H9 (cell line): ENCODE results near the gene HOXD10. TPM values are rescaled to one million over a fixed set of nuclear protein-coding genes. Genes with fewer than 3 reads are reported as not detected.
A peak's percentile ranks its signal among the peaks of the same experiment; 100 is the strongest.

Source experiments
- DNase-seq: peaks from one replicate; pipeline ENCODE4 v3.0.0-alpha.2; 2017
- H2AFZ ChIP-seq: one replicate; pipeline ENCODE4 v1.6.1; 2013; ENCODE audit warnings: mild to moderate bottlenecking, low read length, control low read depth, moderate library complexity
- H2AK5ac ChIP-seq: 2 replicates; pipeline ENCODE4 v1.6.1; 2013; ENCODE audit warnings: low read length, control low read depth, mixed read lengths; ENCODE audit not compliant: insufficient read length
- H2BK120ac ChIP-seq: one replicate; pipeline ENCODE4 v1.6.1; 2013; ENCODE audit warnings: low read depth, mild to moderate bottlenecking, low read length, control low read depth, inconsistent platforms; ENCODE audit not compliant: poor library complexity, severe bottlenecking
- H2BK12ac ChIP-seq: 2 replicates; pipeline ENCODE4 v1.6.1; 2013; ENCODE audit warnings: low read length, control low read depth, mixed read lengths, low read depth; ENCODE audit not compliant: insufficient read length
- H2BK15ac ChIP-seq: 2 replicates; pipeline ENCODE4 v1.6.1; 2013; ENCODE audit warnings: low read depth, low read length, control low read depth
- H2BK20ac ChIP-seq: one replicate; pipeline ENCODE4 v1.6.1; 2013; ENCODE audit warnings: low read depth, mild to moderate bottlenecking, low read length, control low read depth, inconsistent platforms; ENCODE audit not compliant: poor library complexity, severe bottlenecking
- H2BK5ac ChIP-seq: 2 replicates; pipeline ENCODE4 v1.6.1; 2013; ENCODE audit warnings: low read length, control low read depth, mixed read lengths; ENCODE audit not compliant: insufficient read length
- H3K14ac ChIP-seq: 2 replicates; pipeline ENCODE4 v1.6.1; 2013; ENCODE audit warnings: low read length, control low read depth; ENCODE audit not compliant: insufficient read depth
- H3K18ac ChIP-seq: 2 replicates; pipeline ENCODE4 v1.6.1; 2013; ENCODE audit warnings: low read depth, mild to moderate bottlenecking, mixed read lengths, low read length, control low read depth; ENCODE audit not compliant: insufficient read length
- H3K23ac ChIP-seq: 2 replicates; pipeline ENCODE4 v1.6.1; 2013; ENCODE audit warnings: low read length, control low read depth, mixed read lengths, low read depth; ENCODE audit not compliant: insufficient read length
- H3K23me2 ChIP-seq: 2 replicates; pipeline ENCODE4 v1.6.1; 2013; ENCODE audit warnings: low read depth, mild to moderate bottlenecking, mixed read lengths, low read length, control low read depth; ENCODE audit not compliant: insufficient read length, poor library complexity, severe bottlenecking
- H3K27ac ChIP-seq: 2 replicates; pipeline ENCODE4 v1.5.1; 2013; ENCODE audit warnings: low read length, control low read depth, mixed read lengths, low read depth; ENCODE audit not compliant: insufficient read length
- H3K27me3 ChIP-seq: 2 replicates; pipeline ENCODE4 v1.6.1; 2013; ENCODE audit warnings: low read length, control low read depth, inconsistent platforms; ENCODE audit not compliant: insufficient read depth
- H3K4ac ChIP-seq: 2 replicates; pipeline ENCODE4 v1.6.1; 2013; ENCODE audit warnings: low read depth, mild to moderate bottlenecking, control low read depth, inconsistent platforms, low read length, moderate library complexity
- H3K4me1 ChIP-seq: 2 replicates; pipeline ENCODE4 v1.6.1; 2013; ENCODE audit warnings: low read length, control low read depth, inconsistent platforms; ENCODE audit not compliant: insufficient read depth
- H3K4me2 ChIP-seq: 2 replicates; pipeline ENCODE4 v1.6.1; 2013; ENCODE audit warnings: low read length, control low read depth, mixed read lengths; ENCODE audit not compliant: insufficient read length, insufficient read depth
- H3K56ac ChIP-seq: 2 replicates; pipeline ENCODE4 v1.6.1; 2013; ENCODE audit warnings: low read depth, mild to moderate bottlenecking, mixed read lengths, low read length, control low read depth; ENCODE audit not compliant: insufficient read length
- H3K79me1 ChIP-seq: 2 replicates; pipeline ENCODE4 v1.6.1; 2013; ENCODE audit warnings: low read depth, mild to moderate bottlenecking, moderate library complexity, low read length, control low read depth, inconsistent platforms; ENCODE audit not compliant: insufficient read depth, poor library complexity, severe bottlenecking
- H3K79me2 ChIP-seq: 2 replicates; pipeline ENCODE4 v1.6.1; 2013; ENCODE audit warnings: low read length, control low read depth, inconsistent platforms; ENCODE audit not compliant: insufficient read depth
- H3K9ac ChIP-seq: 2 replicates; pipeline ENCODE4 v1.6.1; 2013; ENCODE audit warnings: low read length, control low read depth, mixed read lengths; ENCODE audit not compliant: insufficient read length; ENCODE audit errors: extremely low read depth
- H3K9me3 ChIP-seq: one replicate; pipeline ENCODE4 v1.6.1; 2013; ENCODE audit warnings: low read depth, low read length, inconsistent platforms; ENCODE audit not compliant: control insufficient read depth
- H3T11ph ChIP-seq: one replicate; pipeline ENCODE4 v1.6.1; 2013; ENCODE audit warnings: mild to moderate bottlenecking, low read length, control low read depth, inconsistent platforms
- H4K20me1 ChIP-seq: one replicate; pipeline ENCODE4 v1.6.1; 2013; ENCODE audit not compliant: control insufficient read depth, insufficient read length, insufficient read depth
- H4K5ac ChIP-seq: 2 replicates; pipeline ENCODE4 v1.6.1; 2013; ENCODE audit warnings: low read depth, mild to moderate bottlenecking, mixed read lengths, low read length, control low read depth; ENCODE audit not compliant: insufficient read length
- H4K8ac ChIP-seq: replicated peaks from 2 replicates; pipeline ENCODE4 v1.6.1; 2013; ENCODE audit warnings: low read length, control low read depth, mixed read lengths, low read depth; ENCODE audit not compliant: insufficient read length
- H4K91ac ChIP-seq: 2 replicates; pipeline ENCODE4 v1.6.1; 2013; ENCODE audit warnings: low read depth, mild to moderate bottlenecking, moderate library complexity, mixed read lengths, low read length, control low read depth; ENCODE audit not compliant: insufficient read length
- H3K27ac Mint-ChIP-seq, 3 experiments: 2 replicates in 2 of 3; 3 replicates in 1 of 3; pipeline ENCODE4 v1.8.0; 2020 to 2021; ENCODE audit warnings: mixed read lengths in 3 of 3, mild to moderate bottlenecking in 1 of 3, moderate library complexity in 1 of 3
- H3K27me3 Mint-ChIP-seq: 2 replicates; pipeline ENCODE4 v1.8.0; 2021; ENCODE audit warnings: low read depth, mild to moderate bottlenecking, moderate library complexity, mixed read lengths
- H3K36me3 Mint-ChIP-seq, 3 experiments: 2 replicates in 2 of 3; 3 replicates in 1 of 3; pipeline ENCODE4 v1.8.0; 2020 to 2021; ENCODE audit warnings: low read depth in 3 of 3, mixed read lengths in 3 of 3; ENCODE audit not compliant: insufficient read depth in 1 of 3
- H3K4me1 Mint-ChIP-seq, 2 experiments: 2 replicates each; pipeline ENCODE4 v1.8.0; 2020; ENCODE audit warnings: mixed read lengths in 2 of 2
- H3K4me3 Mint-ChIP-seq, 2 experiments: 2 replicates in 1 of 2; 3 replicates in 1 of 2; pipeline ENCODE4 v1.8.0; 2020 to 2021; ENCODE audit warnings: mild to moderate bottlenecking in 2 of 2, mixed read lengths in 2 of 2, moderate library complexity in 1 of 2
- H3K9me3 Mint-ChIP-seq, 2 experiments: 2 replicates in 1 of 2; 3 replicates in 1 of 2; pipeline ENCODE4 v1.8.0; 2020; ENCODE audit warnings: mild to moderate bottlenecking in 2 of 2, mixed read lengths in 2 of 2, moderate library complexity in 1 of 2
- CTCF ChIP-seq: fragments of 200-600 bp; sonication (generic); conservative IDR thresholded peaks from 3 replicates; pipeline ENCODE4 v1.8.0; 2021; ENCODE audit warnings: antibody characterized with exemption, mild to moderate bottlenecking
- WGBS: extraction: QIAGEN DNeasy Blood & Tissue Kit; methylation state at CpG from one replicate; pipeline ENCODE4 v1.1.7; 2013; ENCODE audit warnings: missing lambda C conversion rate, low lambda C conversion rate, mixed read lengths; ENCODE audit not compliant: insufficient read length; ENCODE audit errors: extremely low coverage; 5-methylcytosine and 5-hydroxymethylcytosine counted together
- total RNA-seq: library from RNA; stranded (reverse); gene quantifications from 2 replicates; pipeline ENCODE4 v1.2.1, GENCODE V29; 2021

HOXD10 gene
- total RNA-seq, 1 experiment from 2014 or later = not detected

- Histone ChIP-seq H3K23ac (no peak within 1 kb of the TSS), H2AFZ (no peak within 1 kb of the TSS), H3K14ac (no peak within 1 kb of the TSS), H4K91ac (no peak within 1 kb of the TSS), H3K27ac (no peak within 1 kb of the TSS), H2BK15ac (no peak within 1 kb of the TSS), H3K79me1 (no peaks in the 10 kb centered on the region), H2AK5ac (no peak within 1 kb of the TSS), H3T11ph (no peak within 1 kb of the TSS), H2BK20ac (no peak within 1 kb of the TSS), H3K23me2 (no peaks in the 10 kb centered on the region), H3K4ac (no peak within 1 kb of the TSS), H3K27me3 (peaks cover 100% of the 10 kb centered on the region), H4K8ac (no peak within 1 kb of the TSS), H3K79me2 (no peaks in the 10 kb centered on the region), H3K9ac (no peak within 1 kb of the TSS), H3K4me1 (no peaks in the 10 kb centered on the region; the same call in 1 of the 2 replicates), H3K9me3 (no peaks in the 10 kb centered on the region), H4K5ac (no peak within 1 kb of the TSS), H3K4me2 (no peak within 1 kb of the TSS), H2BK5ac (no peak within 1 kb of the TSS), H2BK120ac (no peak within 1 kb of the TSS), H2BK12ac (no peak within 1 kb of the TSS), H4K20me1 (no peaks in the 10 kb centered on the region), H3K56ac (no peak within 1 kb of the TSS), H3K18ac (no peak within 1 kb of the TSS)
- H3K27ac Mint-ChIP-seq = no peak within 1 kb of the TSS
- H3K27me3 Mint-ChIP-seq = peaks cover 100% of the 10 kb centered on the region
- H3K4me3 Mint-ChIP-seq = peak within 1 kb of the TSS; percentile 23 to 66; a peak in 1 of 5 replicates
- H3K4me1 Mint-ChIP-seq = peaks cover 2 to 30% of the 10 kb centered on the region in 2 experiments; a peak in 3 of 4 replicates
- DNase-seq = no peak
- TF ChIP-seq CTCF = no peak
- no peaks in the 10 kb centered on the region; a peak in 1 of 7 replicates for H3K36me3 Mint-ChIP-seq
- H3K9me3 Mint-ChIP-seq = peaks cover 5 to 6% of the 10 kb centered on the region in 2 experiments; a peak in 2 of 5 replicates
- WGBS = no CpG with 5 or more reads among the region's 55 CpGs
Observed at GRCh38 chr2:176151442-176152287, 35.1 kb downstream of the HOXD10 start, which contains the start of gene HOXD4. TSS of gene HOXD4 (plus strand) at chr2:176151550. CDS start at chr2:176151634, 84 bp downstream.
